ENCODE data around the gene IL7R.

IL7R gene

GRCh38 chr5:35908814-35909213, 52.1 kb downstream of the IL7R start:
- DNase-seq (ENCODE audit: low spot score), result no peak

- peak; percentile 66 for DNase-seq (ENCODE audit: low spot score)
Measured at GRCh38 chr5:35919191-35919590, 62.5 kb downstream of the IL7R start.

DNA sequence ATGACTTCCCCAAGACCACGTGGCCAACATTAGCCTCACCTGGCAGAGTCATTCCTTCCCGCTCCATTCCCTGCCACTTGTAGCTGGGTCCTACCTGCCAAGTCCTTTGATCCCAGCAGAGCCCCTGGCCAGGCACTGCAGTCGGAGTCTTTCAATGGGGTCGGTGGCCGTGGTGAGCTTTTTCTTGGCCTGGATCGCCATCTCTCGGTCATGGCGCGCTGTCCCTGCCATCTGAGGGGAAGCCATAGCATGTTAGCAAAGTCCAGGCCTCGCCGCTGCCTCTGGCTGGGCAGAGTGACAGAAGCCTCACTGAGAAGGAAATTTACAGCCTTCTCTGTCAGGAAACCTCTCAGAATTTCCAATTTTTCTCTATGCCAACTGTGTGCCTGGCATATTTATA, 64.2 kb downstream of the IL7R start:
- DNase-seq (ENCODE audit: low spot score), result no peak

GRCh38 chr5:35921930-35922329, 65.2 kb downstream of the IL7R start:
- no peak for DNase-seq (ENCODE audit: low spot score)

- no peak for DNase-seq (ENCODE audit: low spot score)
Measured at GRCh38 chr5:35922468-35922867, 65.8 kb downstream of the IL7R start.

DNA sequence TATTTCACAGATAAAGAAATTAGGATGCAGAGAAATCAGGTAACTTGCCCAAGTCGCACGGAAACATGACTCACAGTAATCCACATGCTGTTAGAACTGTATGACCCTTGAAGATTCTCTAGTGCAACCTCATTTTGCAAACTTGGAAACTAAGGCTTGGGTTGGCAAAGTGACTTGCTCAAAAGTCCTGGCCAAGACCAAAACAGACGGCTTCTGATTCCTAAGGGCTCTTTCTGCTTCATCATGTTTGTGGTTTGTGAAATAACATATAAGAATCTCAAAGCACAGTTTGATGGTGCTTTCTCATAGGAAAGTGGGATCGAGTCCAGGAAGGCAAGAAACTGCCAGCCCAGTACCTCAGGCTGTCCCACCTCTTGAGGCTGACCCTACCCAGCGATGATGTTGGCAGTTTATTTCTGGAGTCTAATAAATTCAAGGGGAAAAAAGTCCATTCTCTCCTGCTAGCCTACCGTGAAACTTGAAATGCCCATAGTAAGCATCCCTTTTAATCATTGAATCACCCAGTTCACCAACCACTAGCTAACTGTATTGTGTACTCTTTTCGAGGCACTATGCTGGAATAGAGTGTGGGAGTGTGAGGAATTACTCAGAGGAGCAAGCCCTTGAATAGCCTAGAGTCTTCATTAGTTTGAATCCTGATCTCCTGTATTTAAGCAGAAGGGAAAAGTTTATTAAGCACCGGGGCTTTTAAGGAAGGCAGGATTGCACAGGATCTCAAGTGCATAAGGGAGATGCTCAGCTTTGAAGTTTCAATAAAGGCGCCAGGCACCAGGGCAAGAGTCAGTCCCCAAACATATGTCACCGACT, 67.6 kb downstream of the IL7R start:
- peak; percentile 57 for DNase-seq (ENCODE audit: low spot score)

GRCh38 chr5:35924950-35925722, 68.4 kb downstream of the IL7R start:
- DNase-seq (ENCODE audit: low spot score), result peak; percentile 89

GRCh38 chr5:35926389-35927051, 69.8 kb downstream of the IL7R start:
- peak; percentile 69 for DNase-seq (ENCODE audit: low spot score)
